UCSD-AML1 (cell line): ENCODE data around the gene BRCA1.

Experiments
- DNase-seq: peaks from one replicate; lab custom pipeline; 2025; ENCODE audit not compliant: unreplicated experiment; lab: John Stamatoyannopoulos, UW

The BRCA1 gene

GRCh38 chr17:43025766-43026537 lies 99.2 kb downstream of the BRCA1 start:
- no peak for DNase-seq

GRCh38 chr17:43025290-43025657 lies 99.9 kb downstream of the BRCA1 start:
- DNase-seq, result no peak

- peak; percentile 84 for DNase-seq
Observed at GRCh38 chr17:43024407-43025289, 100.5 kb downstream of the BRCA1 start, which contains the start of gene RND2. Gene RND2, plus strand, starts transcription at chr17:43025231. Its CDS starts 117 bp downstream, at chr17:43025348.

GRCh38 chr17:43021741-43022512 lies 103.2 kb downstream of the BRCA1 start, which contains the start of gene VAT1:
Gene VAT1, minus strand, starts transcription at chr17:43022385. Its CDS starts 63 bp downstream, at chr17:43022322.
- peak; percentile 83 for DNase-seq

- peak; percentile 58 for DNase-seq
Observed at GRCh38 chr17:43020789-43021740, 104.1 kb downstream of the BRCA1 start.

- DNase-seq, result peak; percentile 63
Observed at GRCh38 chr17:43020030-43020621, 105.0 kb downstream of the BRCA1 start.

GRCh38 chr17:43019418-43019817 lies 105.7 kb downstream of the BRCA1 start:
- no peak for DNase-seq

GRCh38 chr17:43018932-43019331 lies 106.2 kb downstream of the BRCA1 start:
- DNase-seq, result no peak

GRCh38 chr17:43018008-43018853 lies 106.9 kb downstream of the BRCA1 start:
- DNase-seq, result peak; percentile 44

GRCh38 chr17:43016216-43016615 lies 108.9 kb downstream of the BRCA1 start:
- no peak for DNase-seq

- no peak for DNase-seq
Observed at GRCh38 chr17:43015579-43015978, 109.6 kb downstream of the BRCA1 start.

GRCh38 chr17:43014649-43015542 lies 110.3 kb downstream of the BRCA1 start:
- DNase-seq, result no peak

- no peak for DNase-seq
Observed at GRCh38 chr17:43014020-43014648, 111.0 kb downstream of the BRCA1 start.

GRCh38 chr17:43013296-43013695 lies 111.9 kb downstream of the BRCA1 start:
- DNase-seq, result no peak

- DNase-seq, result no peak
Observed at GRCh38 chr17:43011728-43012472, 113.3 kb downstream of the BRCA1 start.

GRCh38 chr17:43010667-43011308 lies 114.4 kb downstream of the BRCA1 start:
- DNase-seq, result no peak
